Peyer's patch (tissue), 4 donors: Measurements from ENCODE around the gene PHF24. TPM values are rescaled to one million over a fixed set of nuclear protein-coding genes. Genes with fewer than 3 reads are reported as not detected.

Source experiments
- DNase-seq, 3 donors: peaks; one replicate each; pipeline ENCODE4 v3.0.0-alpha.2; 2017 to 2019
- H3K27ac ChIP-seq, 4 donors: fragments of 200-600 bp; sonication (generic); one replicate each; pipeline ENCODE4 v1.5.1; 2016 to 2019
- H3K27me3 ChIP-seq, 2 donors: fragments of 200-600 bp; sonication (generic); one replicate each; pipeline ENCODE4 v1.5.1; 2019
- H3K36me3 ChIP-seq, 3 donors: fragments of 200-600 bp; sonication (generic); one replicate each; pipeline ENCODE4 v1.5.1; 2016 to 2019
- H3K4me1 ChIP-seq, 4 donors: fragments of 200-600 bp; sonication (generic); one replicate each; pipeline ENCODE4 v1.5.1; 2016 to 2019
- H3K4me3 ChIP-seq, 4 donors: fragments of 200-600 bp; sonication (generic); 1 replicate in 3 of 4; 2 replicates in 1 of 4; pipeline ENCODE4 v1.5.1; 2016 to 2019; ENCODE audit warnings: mild to moderate bottlenecking in 1 of 4
- H3K9me3 ChIP-seq, 4 donors: fragments of 200-600 bp; sonication (generic); one replicate each; pipeline ENCODE4 v1.5.1; 2016 to 2019; ENCODE audit warnings: mild to moderate bottlenecking in 1 of 4
- POLR2A ChIP-seq, 2 donors: fragments of 450-650 bp; IDR thresholded peaks; one replicate each; pipeline ENCODE4 v1.5.1; 2017; ENCODE audit warnings: antibody characterized with exemption in 2 of 2, mild to moderate bottlenecking in 2 of 2, moderate library complexity in 2 of 2
- total RNA-seq, 4 donors: library from RNA; depleted of rRNA; stranded (reverse); fragments of >200 nt; gene quantifications; one replicate each; pipeline ENCODE4 v1.1.0, GENCODE V29; 2016
- TF ChIP-seq, protein P1 (sequence below), 6 experiments: fragments of 450-650 bp in 4 of 6; fragments of 200-600 bp in 2 of 6; sonication (generic) in 1 of 6; IDR thresholded peaks; one replicate each; pipeline ENCODE4 v1.5.1; 2017 to 2019; ENCODE audit warnings: antibody characterized with exemption in 6 of 6, mild to moderate bottlenecking in 3 of 6, moderate library complexity in 1 of 6

The PHF24 gene
- total RNA-seq, 4 donors from 2014 or later: 0.76 TPM; not detected in 3

GRCh38 chr9:34976441-34976840 lies 18.4 kb downstream of the PHF24 start:
- DNase-seq: no peak
- H3K27ac ChIP-seq: no peak overlapping the region
- TF ChIP-seq, protein P1, sequence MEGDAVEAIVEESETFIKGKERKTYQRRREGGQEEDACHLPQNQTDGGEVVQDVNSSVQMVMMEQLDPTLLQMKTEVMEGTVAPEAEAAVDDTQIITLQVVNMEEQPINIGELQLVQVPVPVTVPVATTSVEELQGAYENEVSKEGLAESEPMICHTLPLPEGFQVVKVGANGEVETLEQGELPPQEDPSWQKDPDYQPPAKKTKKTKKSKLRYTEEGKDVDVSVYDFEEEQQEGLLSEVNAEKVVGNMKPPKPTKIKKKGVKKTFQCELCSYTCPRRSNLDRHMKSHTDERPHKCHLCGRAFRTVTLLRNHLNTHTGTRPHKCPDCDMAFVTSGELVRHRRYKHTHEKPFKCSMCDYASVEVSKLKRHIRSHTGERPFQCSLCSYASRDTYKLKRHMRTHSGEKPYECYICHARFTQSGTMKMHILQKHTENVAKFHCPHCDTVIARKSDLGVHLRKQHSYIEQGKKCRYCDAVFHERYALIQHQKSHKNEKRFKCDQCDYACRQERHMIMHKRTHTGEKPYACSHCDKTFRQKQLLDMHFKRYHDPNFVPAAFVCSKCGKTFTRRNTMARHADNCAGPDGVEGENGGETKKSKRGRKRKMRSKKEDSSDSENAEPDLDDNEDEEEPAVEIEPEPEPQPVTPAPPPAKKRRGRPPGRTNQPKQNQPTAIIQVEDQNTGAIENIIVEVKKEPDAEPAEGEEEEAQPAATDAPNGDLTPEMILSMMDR (IDR thresholded peaks at IDR 0.05): no peak
- TF ChIP-seq POLR2A (IDR thresholded peaks at IDR 0.05): no peak

GRCh38 chr9:34976992-34977391 lies 18.9 kb downstream of the PHF24 start:
- Histone ChIP-seq H3K27me3 (no peaks in the 10 kb centered on the region), H3K9me3 (no peaks in the 10 kb centered on the region), H3K4me3 (no peak overlapping the region), H3K36me3 (no peaks in the 10 kb centered on the region), H3K4me1 (no peaks in the 10 kb centered on the region), H3K27ac (no peak overlapping the region)
- DNase-seq: no peak
- no peak for TF ChIP-seq POLR2A (IDR thresholded peaks at IDR 0.05)
- TF ChIP-seq, protein P1 (IDR thresholded peaks at IDR 0.05): no peak

More at GRCh38 chr9:34976441-34976840, 18.4 kb downstream of the PHF24 start:
- Histone ChIP-seq H3K27me3 (no peaks in the 10 kb centered on the region), H3K4me1 (no peaks in the 10 kb centered on the region), H3K36me3 (no peaks in the 10 kb centered on the region), H3K9me3 (no peaks in the 10 kb centered on the region), H3K4me3 (no peak overlapping the region)

- TF ChIP-seq POLR2A (IDR thresholded peaks at IDR 0.05): no peak
- TF ChIP-seq, protein P1 (IDR thresholded peaks at IDR 0.05): no peak
- Histone ChIP-seq H3K9me3 (no peaks in the 10 kb centered on the region), H3K36me3 (no peaks in the 10 kb centered on the region), H3K4me1 (peaks cover 0 to 8% (median 3%) of the 10 kb centered on the region in 4 donors), H3K27me3 (no peaks in the 10 kb centered on the region), H3K27ac (no peak overlapping the region), H3K4me3 (no peak overlapping the region)
- DNase-seq: no peak
Measured at GRCh38 chr9:34980181-34980761, 22.2 kb downstream of the PHF24 start.

DNA sequence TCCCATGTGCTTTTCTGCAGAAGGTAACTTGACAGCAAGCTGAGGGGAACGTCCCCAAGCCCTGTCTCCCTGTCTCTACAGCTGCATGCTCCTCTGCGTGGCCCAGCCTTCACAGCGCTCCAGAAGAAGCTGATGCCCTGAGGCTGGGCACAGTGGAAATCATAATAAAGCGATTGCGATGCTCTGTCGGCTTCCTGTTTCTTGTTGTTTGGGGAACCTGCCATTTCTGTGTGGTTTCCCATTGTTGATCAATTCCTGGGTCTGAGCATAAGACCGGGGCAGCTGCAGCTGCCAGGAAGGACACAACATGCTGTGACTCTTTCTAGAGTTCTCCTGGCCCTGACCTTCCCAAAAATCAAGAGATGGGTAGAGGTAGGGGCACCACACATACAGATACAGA lies 24.3 kb downstream of the PHF24 start:
- H3K9me3 ChIP-seq: no peaks in the 10 kb centered on the region
- H3K4me3 ChIP-seq: no peak overlapping the region
- no peak for TF ChIP-seq POLR2A (IDR thresholded peaks at IDR 0.05)
- TF ChIP-seq, protein P1 (IDR thresholded peaks at IDR 0.05): no peak
- DNase-seq: no peak
- H3K27me3 ChIP-seq: no peaks in the 10 kb centered on the region
- peaks cover 0 to 12% (median 4%) of the 10 kb centered on the region in 4 donors for H3K4me1 ChIP-seq
- peak overlapping the region in 1 of 4 donors; percentile 65 for H3K27ac ChIP-seq
- no peaks in the 10 kb centered on the region for H3K36me3 ChIP-seq

DNA sequence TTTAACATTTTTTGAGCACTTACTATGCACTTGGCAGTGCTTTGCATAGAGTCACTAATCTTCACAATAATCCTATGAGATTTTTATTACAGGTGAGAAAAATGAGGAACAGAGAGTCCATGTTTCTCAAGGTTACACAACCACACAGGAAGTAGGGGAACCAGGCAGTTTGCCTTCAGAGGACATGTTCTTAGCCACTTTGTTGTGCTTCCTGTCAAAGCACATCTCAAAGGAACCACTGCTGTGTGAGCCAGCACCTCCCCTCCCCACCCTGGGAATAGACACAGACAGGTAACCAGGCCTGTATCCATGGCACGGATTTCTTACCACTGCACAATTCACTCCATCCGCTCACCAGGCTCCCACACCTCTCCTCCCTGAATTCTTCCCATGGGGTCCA lies 25.1 kb downstream of the PHF24 start:
- H3K27ac ChIP-seq: peak overlapping the region in 1 of 4 donors; percentile 65
- H3K36me3 ChIP-seq: no peaks in the 10 kb centered on the region
- DNase-seq: peak in 2 of 3 donors; percentile 59 to 63

More for the DNA sequence above, 25.1 kb downstream of the PHF24 start:
- no peaks in the 10 kb centered on the region for H3K9me3 ChIP-seq
- no peak overlapping the region for H3K4me3 ChIP-seq
- H3K27me3 ChIP-seq: no peaks in the 10 kb centered on the region
- no peak for TF ChIP-seq POLR2A (IDR thresholded peaks at IDR 0.05)
- TF ChIP-seq, protein P1 (IDR thresholded peaks at IDR 0.05): no peak
- peaks cover 0 to 12% (median 4%) of the 10 kb centered on the region in 4 donors for H3K4me1 ChIP-seq
